Uterus (tissue), 2 donors: ENCODE results near the gene GNL3.

Experiments used
- POLR2A ChIP-seq, 2 donors: fragments of 450-650 bp; IDR thresholded peaks; one replicate each; pipeline ENCODE4 v1.6.1; 2016; ENCODE audit warnings: antibody characterized with exemption in 2 of 2, mild to moderate bottlenecking in 1 of 2, moderate library complexity in 1 of 2
- TF ChIP-seq, protein P1 (sequence below), 4 experiments: fragments of 200-600 bp in 2 of 4; fragments of 450-650 bp in 2 of 4; sonication (generic) in 2 of 4; IDR thresholded peaks; one replicate each; pipeline ENCODE4 v1.5.1; 2016 to 2019; ENCODE audit warnings: antibody characterized with exemption in 4 of 4, mild to moderate bottlenecking in 2 of 4, moderate library complexity in 1 of 4

DNA sequence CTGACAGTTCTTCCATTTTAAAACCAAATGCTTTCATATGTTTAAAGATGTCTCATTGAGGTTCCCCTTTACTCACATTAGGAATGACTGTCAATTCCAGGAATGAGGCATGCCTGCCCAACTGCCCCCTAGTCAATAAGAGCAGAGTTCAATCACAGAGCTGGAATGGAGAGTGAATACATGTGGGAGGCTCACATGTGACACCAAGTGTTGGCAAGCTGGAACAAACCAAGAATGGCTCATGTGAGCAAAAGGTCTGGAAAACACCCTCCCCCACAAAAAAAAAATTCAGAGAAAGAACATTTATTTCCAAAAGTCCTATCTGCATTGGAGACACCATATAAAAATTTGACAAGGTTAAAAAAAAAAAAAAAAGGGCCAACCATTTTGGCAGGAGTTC is 3.8 kb upstream of the GNL3 start:
- TF ChIP-seq, protein P1, sequence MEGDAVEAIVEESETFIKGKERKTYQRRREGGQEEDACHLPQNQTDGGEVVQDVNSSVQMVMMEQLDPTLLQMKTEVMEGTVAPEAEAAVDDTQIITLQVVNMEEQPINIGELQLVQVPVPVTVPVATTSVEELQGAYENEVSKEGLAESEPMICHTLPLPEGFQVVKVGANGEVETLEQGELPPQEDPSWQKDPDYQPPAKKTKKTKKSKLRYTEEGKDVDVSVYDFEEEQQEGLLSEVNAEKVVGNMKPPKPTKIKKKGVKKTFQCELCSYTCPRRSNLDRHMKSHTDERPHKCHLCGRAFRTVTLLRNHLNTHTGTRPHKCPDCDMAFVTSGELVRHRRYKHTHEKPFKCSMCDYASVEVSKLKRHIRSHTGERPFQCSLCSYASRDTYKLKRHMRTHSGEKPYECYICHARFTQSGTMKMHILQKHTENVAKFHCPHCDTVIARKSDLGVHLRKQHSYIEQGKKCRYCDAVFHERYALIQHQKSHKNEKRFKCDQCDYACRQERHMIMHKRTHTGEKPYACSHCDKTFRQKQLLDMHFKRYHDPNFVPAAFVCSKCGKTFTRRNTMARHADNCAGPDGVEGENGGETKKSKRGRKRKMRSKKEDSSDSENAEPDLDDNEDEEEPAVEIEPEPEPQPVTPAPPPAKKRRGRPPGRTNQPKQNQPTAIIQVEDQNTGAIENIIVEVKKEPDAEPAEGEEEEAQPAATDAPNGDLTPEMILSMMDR (IDR thresholded peaks at IDR 0.05): no peak
- TF ChIP-seq POLR2A (IDR thresholded peaks at IDR 0.05): no peak
